Pancreas (tissue), 10 donors: ENCODE results near the gene CAMK1D. TPM values are rescaled to one million over a fixed set of nuclear protein-coding genes. Genes with fewer than 3 reads are reported as not detected.

Experiments
- ATAC-seq, 4 donors: fragments of 200-7000 bp; cut with Tn5 transposase; one replicate each; pipeline versions ENCODE4 v1.8.0 to v1.9.1; 2020; ENCODE audit warnings: mild to moderate bottlenecking in 4 of 4, moderate library complexity in 4 of 4
- DNase-seq, 6 donors: peaks; one replicate each; pipeline ENCODE4 v3.0.0-alpha.2; 2020
- FAIRE-seq: peaks from 2 replicates; lab custom pipeline; 2012; peaks lifted over from hg19 to GRCh38; lab: Jason Lieb, UNC
- H3K27ac ChIP-seq, 4 donors: fragments of 200-600 bp; sonication (generic); 1 replicate in 3 of 4; 2 replicates in 1 of 4; pipeline versions ENCODE4 v1.5.0 to v1.8.0; 2020
- H3K27me3 ChIP-seq, 4 donors: fragments of 200-600 bp; one replicate each; pipeline ENCODE4 v1.8.0; 2021
- H3K36me3 ChIP-seq, 3 donors: fragments of 200-600 bp; sonication (generic) in 1 of 3; one replicate each; pipeline versions ENCODE4 v1.5.0 to v1.8.0; 2020 to 2021
- H3K4me1 ChIP-seq, 3 donors: fragments of 200-600 bp; one replicate each; pipeline ENCODE4 v1.8.0; 2021
- H3K4me3 ChIP-seq, 4 donors: fragments of 200-600 bp; sonication (generic) in 2 of 4; one replicate each; pipeline versions ENCODE4 v1.5.0 to v1.8.0; 2020 to 2021
- H3K9me3 ChIP-seq, 4 donors: fragments of 200-600 bp; one replicate each; pipeline ENCODE4 v1.8.0; 2021
- WGBS, 2 donors: extraction: QIAGEN DNeasy Blood & Tissue Kit; methylation state at CpG; one replicate each; pipeline ENCODE4 v1.1.7; 2013; 5-methylcytosine and 5-hydroxymethylcytosine counted together
- intact Hi-C, 3 donors: fragments of 100-400 bp; cut with DNase I; formaldehyde crosslinking; loops; one replicate each; pipeline versions ENCODE4 v1.11.1 to v1.14.2; 2022
- polyA plus RNA-seq, 2 donors: library from polyadenylated mRNA; stranded (reverse); fragments of 200-250 nt; gene quantifications; one replicate each; pipeline ENCODE4 v1.2.3, GENCODE V29; 2013
- total RNA-seq, 6 donors: library from RNA; stranded (reverse); fragmentation: NEBNext Ultra II Directional in 4 of 6; extraction: Animal tissue kit (Norgen Biotek cat#: 25700) in 4 of 6; gene quantifications; one replicate each; pipeline versions ENCODE4 v1.2.1 to v1.2.4, GENCODE V29; 2021 to 2023
- TF ChIP-seq, protein P1 (sequence below), 4 donors: fragments of 200-600 bp; sonication (generic) in 3 of 4; IDR thresholded peaks; one replicate each; pipeline versions ENCODE4 v1.5.0 to v1.8.0; 2021; ENCODE audit warnings: antibody characterized with exemption in 4 of 4
- donor health status: healthy with polysubstance abuse.
- donor health status: DM: no; HTN: no; CAD: no; lungs with moderate emphysema.
- donor health status: DM: no; HTN: no; CAD: no.
- donor health status: control.
- donor health status: control.
- donor health status: Bipolar disorder and iron deficiency.
- donor health status: DM: yes; HTN: yes; CAD: no.
- donor health status: DM: no; HTN: no; CAD: no.
- donor health status: DM: no; HTN: no; CAD: no.
- donor health status: DM: yes; HTN: yes; CAD: no.

CAMK1D gene
- total and polyA plus RNA-seq, 8 donors, result 2.9 to 30.1 (median 22.7) TPM

- 83% methylated on average over 11 of the region's 11 CpGs for WGBS, 2 donors
Measured at GRCh38 chr10:12685261-12686058, 336.1 kb downstream of the CAMK1D start.

GRCh38 chr10:12687996-12688395 is 338.6 kb downstream of the CAMK1D start:
- Histone ChIP-seq H3K4me3 (no peak overlapping the region), H3K27ac (no peak overlapping the region), H3K9me3 (no peaks in the 10 kb centered on the region), H3K27me3 (no peaks in the 10 kb centered on the region), H3K36me3 (no peaks in the 10 kb centered on the region), H3K4me1 (peaks cover 0 to 4% (median 3%) of the 10 kb centered on the region in 3 donors)
- TF ChIP-seq, protein P1, sequence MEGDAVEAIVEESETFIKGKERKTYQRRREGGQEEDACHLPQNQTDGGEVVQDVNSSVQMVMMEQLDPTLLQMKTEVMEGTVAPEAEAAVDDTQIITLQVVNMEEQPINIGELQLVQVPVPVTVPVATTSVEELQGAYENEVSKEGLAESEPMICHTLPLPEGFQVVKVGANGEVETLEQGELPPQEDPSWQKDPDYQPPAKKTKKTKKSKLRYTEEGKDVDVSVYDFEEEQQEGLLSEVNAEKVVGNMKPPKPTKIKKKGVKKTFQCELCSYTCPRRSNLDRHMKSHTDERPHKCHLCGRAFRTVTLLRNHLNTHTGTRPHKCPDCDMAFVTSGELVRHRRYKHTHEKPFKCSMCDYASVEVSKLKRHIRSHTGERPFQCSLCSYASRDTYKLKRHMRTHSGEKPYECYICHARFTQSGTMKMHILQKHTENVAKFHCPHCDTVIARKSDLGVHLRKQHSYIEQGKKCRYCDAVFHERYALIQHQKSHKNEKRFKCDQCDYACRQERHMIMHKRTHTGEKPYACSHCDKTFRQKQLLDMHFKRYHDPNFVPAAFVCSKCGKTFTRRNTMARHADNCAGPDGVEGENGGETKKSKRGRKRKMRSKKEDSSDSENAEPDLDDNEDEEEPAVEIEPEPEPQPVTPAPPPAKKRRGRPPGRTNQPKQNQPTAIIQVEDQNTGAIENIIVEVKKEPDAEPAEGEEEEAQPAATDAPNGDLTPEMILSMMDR (IDR thresholded peaks at IDR 0.05), result no peak
- FAIRE-seq, result no peak
- intact Hi-C loops, result no loop called here
- peak; percentile 24 to 42 (median 32) for ATAC-seq
- WGBS, 2 donors, result 73 to 77% methylated on average over 4 of the region's 4 CpGs
- no peak for DNase-seq

More at GRCh38 chr10:12685261-12686058, 336.1 kb downstream of the CAMK1D start:
- H3K27ac ChIP-seq, result no peak overlapping the region
- no peaks in the 10 kb centered on the region for H3K9me3 ChIP-seq
- TF ChIP-seq, protein P1 (IDR thresholded peaks at IDR 0.05), result no peak
- no peak for DNase-seq
- no peak for FAIRE-seq
- H3K4me3 ChIP-seq, result no peak overlapping the region
- H3K27me3 ChIP-seq, result no peaks in the 10 kb centered on the region
- H3K4me1 ChIP-seq, result peaks cover 0 to 4% (median 3%) of the 10 kb centered on the region in 3 donors
- H3K36me3 ChIP-seq, result no peaks in the 10 kb centered on the region
- intact Hi-C loops, result no loop called here
- ATAC-seq, result peak in 1 of 4 donors; percentile 22

- peak in 2 of 4 donors; percentile 22 to 23 for ATAC-seq
- 58 to 65% methylated on average over 6 of the region's 6 CpGs for WGBS, 2 donors
- Histone ChIP-seq H3K27me3 (no peaks in the 10 kb centered on the region), H3K9me3 (no peaks in the 10 kb centered on the region), H3K4me1 (peaks cover 0 to 4% (median 0%) of the 10 kb centered on the region in 3 donors), H3K36me3 (no peaks in the 10 kb centered on the region), H3K4me3 (no peak overlapping the region), H3K27ac (no peak overlapping the region)
- intact Hi-C loops, result no loop called here
- TF ChIP-seq, protein P1 (IDR thresholded peaks at IDR 0.05), result no peak
- no peak for FAIRE-seq
- no peak for DNase-seq
Measured at GRCh38 chr10:12689893-12690292, 340.5 kb downstream of the CAMK1D start.

DNA sequence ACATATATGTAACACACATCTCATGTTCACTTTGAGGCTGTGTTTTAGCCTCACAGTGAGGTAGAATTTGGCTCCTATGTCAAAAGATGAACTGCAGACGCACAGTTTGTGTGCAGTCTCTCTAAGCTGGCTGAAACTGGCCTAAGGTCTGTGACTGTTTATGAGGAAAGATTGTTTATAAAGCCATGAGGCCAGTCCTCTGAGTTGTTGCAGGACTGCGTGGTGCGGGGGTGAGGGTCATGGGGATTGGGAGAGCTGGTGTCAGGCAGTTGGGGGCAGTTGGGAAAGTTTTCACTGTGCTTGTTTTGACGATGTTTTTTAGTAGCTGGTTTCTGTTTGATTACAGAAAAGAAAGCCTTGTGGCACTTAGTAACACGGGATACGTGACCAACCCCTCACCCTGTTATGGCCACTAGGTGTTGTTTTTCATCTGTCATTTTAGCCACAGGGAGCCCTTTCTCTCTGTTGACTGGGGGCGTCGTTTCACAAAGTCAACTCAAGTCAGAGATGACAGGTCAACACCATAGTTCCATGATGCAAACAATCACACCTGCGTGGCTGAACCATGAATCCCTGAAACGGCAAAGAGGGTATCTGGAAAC is 341.3 kb downstream of the CAMK1D start:
- Histone ChIP-seq H3K27ac (no peak overlapping the region), H3K27me3 (no peaks in the 10 kb centered on the region), H3K9me3 (no peaks in the 10 kb centered on the region), H3K4me3 (no peak overlapping the region), H3K4me1 (no peaks in the 10 kb centered on the region), H3K36me3 (no peaks in the 10 kb centered on the region)
- FAIRE-seq, result no peak
- TF ChIP-seq, protein P1 (IDR thresholded peaks at IDR 0.05), result no peak
- peak in 2 of 4 donors; percentile 22 to 59 for ATAC-seq
- 67 to 69% methylated on average over 10 of the region's 10 CpGs for WGBS, 2 donors
- intact Hi-C loops, result no loop called here
- DNase-seq, result no peak
